GM21526 (cell line): ENCODE results near the gene EEFSEC.

ENCODE experiments used
- ATAC-seq: cut with Tn5 transposase; IDR thresholded peaks from one replicate; pipeline ENCODE4 v1.9.1; 2021; ENCODE audit warnings: moderate library complexity; ENCODE audit not compliant: unreplicated experiment, low FRiP score

EEFSEC gene

GRCh38 chr3:128282380-128283196 is 129.3 kb downstream of the EEFSEC start:
- no peak for ATAC-seq

DNA sequence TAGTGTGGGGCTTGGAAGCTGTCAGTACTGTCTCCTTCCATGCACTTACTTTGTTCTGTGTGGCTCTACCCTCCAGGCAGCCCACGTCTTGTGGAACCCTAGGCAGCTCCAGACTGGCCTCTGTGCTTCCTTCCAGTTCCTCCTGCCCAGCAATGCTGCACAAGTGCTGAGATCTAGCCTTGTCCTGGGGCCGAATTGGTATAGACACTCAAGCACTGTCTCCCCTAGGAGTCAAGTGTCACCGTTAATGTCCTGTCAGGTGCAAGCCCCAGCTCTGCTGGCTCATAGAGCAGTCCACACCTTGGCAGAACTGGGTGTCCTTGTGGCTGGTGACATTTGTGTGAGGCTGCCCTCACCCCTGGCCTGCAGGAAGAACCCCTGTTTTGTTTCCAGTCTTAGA is 130.1 kb downstream of the EEFSEC start:
- no peak for ATAC-seq

- no peak for ATAC-seq
Observed at GRCh38 chr3:128285042-128285966, 132.0 kb downstream of the EEFSEC start.

DNA sequence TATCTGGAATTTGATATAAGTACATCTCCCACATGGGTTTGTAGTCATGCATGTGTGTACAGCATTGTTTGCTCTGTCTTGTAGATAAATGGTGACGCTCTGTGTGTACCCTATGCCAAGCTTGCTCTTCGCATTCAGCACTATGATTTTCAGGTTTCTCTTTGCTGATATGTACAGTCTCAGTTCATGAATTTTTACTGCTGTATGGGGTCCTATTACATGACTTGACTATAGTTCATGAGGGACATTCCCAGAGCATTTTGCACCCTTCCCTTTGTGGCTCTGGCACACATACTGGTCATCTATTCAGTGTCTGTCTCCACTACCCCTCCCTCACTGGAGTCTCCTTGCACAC is 132.7 kb downstream of the EEFSEC start:
- ATAC-seq = no peak

- ATAC-seq = no peak
Observed at GRCh38 chr3:128286691-128287090, 133.4 kb downstream of the EEFSEC start.

- no peak for ATAC-seq
Observed at GRCh38 chr3:128287216-128287615, 133.9 kb downstream of the EEFSEC start.

- no peak for ATAC-seq
Observed at GRCh38 chr3:128289534-128289933, 136.3 kb downstream of the EEFSEC start.

DNA sequence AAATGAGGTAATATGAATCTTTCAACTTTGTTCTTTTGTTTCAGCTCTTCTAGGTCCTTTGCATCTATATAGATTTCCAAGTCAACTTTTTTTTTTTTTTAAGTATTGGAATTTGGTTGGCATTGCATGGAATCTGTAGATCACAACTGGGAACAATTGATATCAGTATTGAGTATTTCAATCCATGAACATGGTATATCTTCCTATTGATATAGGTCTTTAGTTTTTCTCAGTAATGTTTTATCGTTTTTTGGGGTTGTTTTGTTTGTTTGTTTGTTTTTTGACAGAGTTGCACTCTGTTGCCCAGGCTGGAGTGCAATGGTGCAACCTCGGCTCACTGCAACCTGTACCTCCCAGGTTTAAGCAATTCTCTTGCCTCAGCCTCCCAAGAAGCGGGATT is 137.2 kb downstream of the EEFSEC start:
- ATAC-seq = no peak

DNA sequence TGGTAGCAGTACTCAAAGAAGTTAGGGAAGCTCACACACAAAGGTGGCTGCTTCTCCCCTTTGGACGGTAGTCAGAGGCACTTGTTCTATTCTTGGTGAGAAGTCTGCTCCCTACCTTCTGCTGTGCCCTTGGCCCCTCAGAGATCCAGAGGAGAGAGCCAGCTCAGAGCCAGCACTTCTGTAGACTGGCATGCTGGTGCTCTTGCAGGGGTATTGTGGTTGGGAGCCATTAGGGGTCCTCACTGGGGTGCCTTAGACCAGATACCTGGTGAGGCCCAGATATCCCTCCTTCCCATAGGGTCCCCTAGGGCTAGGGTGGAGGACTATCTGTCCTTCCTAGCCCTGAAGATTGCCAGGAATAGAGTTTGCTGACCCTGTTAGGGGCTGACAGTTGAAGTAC is 140.6 kb downstream of the EEFSEC start:
- ATAC-seq = no peak

- ATAC-seq = no peak
Observed at GRCh38 chr3:128294999-128295468, 141.8 kb downstream of the EEFSEC start.

DNA sequence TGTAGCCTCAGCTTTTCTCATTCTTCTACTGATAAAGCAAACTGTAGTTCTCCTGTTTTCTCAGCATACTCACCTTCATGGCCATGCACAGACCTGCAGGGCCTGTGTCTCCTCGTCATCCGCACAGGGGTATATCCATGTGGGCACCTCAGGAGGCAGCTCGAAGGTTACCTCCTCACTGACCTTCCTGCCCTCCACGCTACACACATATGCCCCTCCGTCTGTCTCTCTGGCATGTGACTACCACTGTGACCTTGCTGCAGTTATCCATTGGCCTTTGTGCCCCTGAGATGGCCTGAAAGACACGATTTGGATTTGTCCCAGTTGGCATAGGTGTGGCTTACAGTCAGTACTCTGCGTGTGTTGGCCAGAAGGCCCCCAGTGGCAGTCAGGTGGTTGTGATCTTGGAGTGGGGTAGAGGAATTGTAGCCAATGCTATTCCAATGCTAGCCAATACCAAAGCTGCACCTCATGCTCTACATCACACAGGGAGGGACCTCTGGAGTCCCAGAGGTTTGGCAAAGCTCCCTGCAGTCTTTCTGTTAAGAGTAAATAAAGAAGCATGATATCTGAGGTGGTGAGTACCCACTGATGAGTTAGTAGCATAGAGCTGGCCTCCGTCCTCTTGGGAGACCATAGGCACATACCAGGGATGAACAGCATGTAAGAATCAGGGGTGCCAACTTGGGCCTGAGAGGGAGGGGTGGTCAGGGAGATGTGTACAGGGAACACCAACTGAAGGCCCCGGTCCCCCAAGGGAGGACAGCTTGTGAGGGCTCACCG is 143.4 kb downstream of the EEFSEC start:
- no peak for ATAC-seq

- ATAC-seq = no peak
Observed at GRCh38 chr3:128297401-128298138, 144.3 kb downstream of the EEFSEC start.

GRCh38 chr3:128301186-128302023 is 148.1 kb downstream of the EEFSEC start:
- no peak for ATAC-seq

DNA sequence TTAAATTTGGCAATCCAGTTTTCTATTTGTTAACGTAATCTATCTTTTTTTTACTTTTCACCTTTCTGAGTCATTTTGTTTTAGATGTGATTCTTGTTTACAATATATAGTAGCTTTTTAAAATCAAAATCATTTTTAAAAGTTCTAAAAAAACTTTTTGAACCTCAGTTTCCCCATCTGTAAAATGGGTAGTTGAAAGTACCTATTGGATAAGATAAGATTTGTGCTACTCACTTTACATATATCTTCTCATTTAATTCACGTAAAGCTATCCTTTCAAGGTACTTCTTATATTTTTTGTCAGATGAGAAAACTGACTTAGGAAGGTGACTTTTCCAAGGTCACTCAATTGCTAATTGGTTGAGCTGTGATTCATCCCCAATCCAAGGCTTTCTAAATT is 153.2 kb downstream of the EEFSEC start:
- ATAC-seq = no peak

DNA sequence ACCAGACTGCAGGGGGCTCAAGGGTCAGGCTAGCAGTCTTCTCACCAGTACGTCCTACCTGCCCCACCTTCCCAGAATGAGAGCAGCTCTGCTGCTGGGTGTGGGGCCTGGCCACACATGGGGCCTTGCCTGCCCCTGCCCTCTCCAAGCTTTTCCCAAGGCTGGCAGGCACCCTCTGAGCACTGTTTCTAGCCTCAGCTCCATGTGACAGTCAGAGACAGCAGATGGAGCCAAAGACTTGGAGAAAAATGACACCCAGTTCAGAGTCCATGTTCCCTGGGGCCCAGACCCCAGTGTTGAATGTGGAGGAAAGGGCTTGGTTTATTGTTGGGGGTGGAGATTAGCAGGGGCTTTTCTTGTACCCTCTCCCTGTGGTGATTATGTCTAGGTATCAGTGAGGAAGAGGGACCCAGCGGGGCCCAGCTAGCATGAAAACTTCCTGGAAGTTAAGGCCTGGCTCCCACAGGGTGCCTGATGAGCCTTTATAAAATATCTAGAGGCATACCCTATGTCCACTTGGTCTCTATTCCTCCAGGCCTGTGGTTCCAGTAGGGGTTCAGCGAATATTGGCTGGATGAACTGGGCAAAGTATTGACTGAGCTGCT is 153.8 kb downstream of the EEFSEC start:
- no peak for ATAC-seq

DNA sequence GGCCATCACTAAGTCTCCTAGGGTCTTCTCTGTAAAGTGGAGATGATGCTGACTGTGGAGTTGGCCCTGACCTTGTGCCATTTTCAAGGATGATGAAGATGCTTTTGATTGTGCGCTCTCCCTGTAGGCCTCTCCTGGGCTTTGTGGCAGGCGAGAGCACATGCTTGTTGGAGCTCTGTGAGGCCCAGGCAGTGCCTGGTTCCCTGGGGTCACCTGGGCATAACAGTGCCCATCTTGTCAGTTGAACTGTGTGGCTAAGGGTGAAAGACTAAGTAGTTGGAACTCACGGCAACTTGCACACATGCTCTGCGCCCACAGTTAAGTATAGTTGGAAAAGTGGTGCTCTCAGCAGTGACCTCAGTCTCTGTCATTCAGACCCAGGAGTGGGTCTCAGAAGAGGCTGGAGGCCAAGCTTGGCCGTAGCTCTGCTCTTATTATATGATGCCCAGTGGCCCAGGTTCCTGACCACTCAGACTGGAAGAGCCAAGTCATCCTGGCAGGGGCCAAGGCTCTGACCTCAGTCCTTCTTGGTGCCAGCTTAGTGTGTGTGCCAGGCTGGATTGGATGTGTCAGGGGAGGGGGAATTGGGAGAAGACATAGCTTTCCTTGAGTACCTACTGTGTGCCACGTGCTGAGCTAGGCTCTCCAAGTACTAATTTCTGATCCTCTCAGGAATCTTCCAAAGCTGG is 154.6 kb downstream of the EEFSEC start:
- no peak for ATAC-seq

GRCh38 chr3:128309026-128309425 is 155.7 kb downstream of the EEFSEC start:
- no peak for ATAC-seq
